Embryonic facial prominence (tissue), 1 donor: Measurements from ENCODE around the gene OSBP2.

ENCODE experiments used
- DNase-seq: peaks from one replicate; pipeline ENCODE4 v3.0.0-alpha.2; 2016; ENCODE audit errors: extremely low spot score

The OSBP2 gene

DNA sequence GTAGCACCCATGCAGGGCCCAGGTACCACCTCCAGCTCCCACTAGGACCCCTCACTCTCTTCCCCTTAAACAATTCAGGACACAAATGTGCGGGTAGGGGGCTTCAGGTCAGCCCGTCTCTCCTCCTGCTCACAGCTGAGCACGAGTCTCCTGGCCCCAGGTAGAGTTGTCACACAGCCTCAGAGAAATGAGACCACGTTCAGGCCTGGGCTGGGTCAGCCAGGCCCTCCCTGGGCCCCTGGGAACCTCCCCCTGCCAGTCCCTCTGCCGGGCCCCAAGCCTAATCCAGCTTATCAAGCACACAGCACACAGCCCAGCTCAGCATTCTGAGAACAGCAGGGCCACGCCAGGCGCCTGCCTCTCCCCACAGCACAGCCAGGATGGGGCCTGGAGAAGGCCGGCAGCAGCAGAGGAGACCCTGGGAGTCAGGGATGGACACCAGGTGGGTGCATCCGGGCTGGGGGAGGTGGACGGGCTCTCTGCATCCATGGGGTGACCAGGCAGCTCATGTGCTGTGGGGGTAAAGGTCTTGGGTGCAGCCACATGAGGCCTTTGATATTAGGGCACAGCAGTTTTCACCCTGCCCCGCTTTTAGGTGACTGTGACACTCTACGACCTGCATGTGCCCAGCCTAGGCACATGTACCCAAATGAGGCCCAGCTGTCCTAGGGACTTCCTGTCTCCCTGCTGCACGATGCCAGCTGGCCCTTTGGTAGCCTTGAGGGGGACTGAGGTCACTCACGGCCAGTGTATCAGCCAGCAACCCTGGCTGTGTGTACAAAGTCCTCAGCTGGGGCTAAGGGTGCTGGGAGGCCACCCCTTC lies 186.9 kb downstream of the OSBP2 start:
- no peak for DNase-seq

DNA sequence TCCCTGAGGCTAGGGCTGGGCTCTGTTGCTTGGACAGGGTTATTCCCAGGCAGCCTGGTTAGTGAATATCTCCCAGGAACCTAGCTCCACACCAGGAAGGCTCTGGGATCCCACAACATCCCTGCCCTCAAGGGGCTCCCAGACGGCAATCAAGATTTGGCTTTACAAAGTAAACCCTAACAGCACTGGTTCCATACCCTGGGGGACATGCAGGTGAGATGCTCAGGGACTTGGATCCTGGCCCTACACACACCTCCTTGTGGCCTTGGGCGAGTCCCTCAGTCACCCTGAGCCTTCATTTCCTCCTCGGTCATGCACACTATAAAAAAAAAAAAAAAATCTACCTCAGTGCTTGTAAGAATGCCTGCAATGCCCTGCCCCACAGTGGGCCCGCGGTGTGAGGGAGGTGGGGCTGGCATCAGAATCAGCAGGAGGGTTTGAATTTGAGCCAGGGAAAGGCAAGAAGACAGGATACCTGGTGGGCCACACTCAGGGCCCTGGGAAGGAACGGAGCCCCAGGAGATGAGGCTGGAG lies 187.6 kb downstream of the OSBP2 start:
- DNase-seq, result no peak

DNA sequence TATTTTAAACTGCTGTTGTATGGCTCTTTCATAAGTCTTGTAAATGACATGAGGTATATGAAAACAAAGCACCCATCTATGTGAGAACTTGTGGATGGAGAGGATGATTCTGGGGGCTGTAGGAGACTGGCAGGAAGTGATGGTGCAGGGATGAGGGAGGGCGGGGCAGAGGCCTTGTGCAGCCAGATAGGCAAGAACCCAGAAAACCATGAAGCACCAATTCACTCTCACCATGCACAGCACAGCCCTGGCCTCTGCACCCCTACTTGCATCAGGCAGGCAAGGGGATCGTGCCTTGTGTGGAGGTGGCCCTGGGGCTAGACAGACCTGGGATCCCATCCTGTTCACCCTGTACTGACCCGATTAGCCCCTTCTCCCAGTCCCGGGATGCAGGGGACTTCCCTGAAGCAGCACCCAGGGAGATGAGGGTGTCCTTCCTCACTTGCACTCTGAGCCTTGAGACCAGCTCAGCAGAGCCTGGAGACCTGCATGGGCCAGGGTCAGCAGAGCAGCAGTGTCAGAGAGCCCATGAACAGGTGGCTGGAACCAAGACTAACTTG lies 188.4 kb downstream of the OSBP2 start:
- no peak for DNase-seq

DNA sequence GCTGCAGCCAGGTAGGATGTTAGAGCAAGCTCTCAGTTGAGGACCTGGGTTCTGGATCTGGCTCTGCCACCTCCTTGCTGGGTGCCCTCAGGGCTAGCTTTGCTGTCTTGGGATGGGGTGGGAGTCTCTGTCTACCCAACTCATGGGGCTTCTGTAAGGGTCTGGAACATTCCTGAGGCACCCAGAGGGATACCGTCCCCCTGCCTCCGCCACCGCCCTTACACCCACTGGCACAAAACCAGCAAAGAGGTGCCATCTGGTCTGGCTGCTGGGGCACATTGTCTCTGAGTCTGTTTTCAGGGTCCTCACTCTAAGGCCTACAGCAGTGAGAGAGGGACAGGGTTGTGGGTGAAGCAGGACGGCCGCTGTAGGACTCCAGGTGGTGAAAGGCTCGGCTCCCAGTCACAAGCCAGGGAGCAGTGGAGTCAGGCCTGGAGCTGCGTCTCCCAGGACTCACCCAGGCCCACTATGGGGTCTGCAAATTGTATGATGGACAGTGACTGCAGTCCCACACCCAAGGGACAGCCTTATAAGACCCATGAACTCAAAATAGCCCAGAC lies 189.0 kb downstream of the OSBP2 start:
- no peak for DNase-seq

DNA sequence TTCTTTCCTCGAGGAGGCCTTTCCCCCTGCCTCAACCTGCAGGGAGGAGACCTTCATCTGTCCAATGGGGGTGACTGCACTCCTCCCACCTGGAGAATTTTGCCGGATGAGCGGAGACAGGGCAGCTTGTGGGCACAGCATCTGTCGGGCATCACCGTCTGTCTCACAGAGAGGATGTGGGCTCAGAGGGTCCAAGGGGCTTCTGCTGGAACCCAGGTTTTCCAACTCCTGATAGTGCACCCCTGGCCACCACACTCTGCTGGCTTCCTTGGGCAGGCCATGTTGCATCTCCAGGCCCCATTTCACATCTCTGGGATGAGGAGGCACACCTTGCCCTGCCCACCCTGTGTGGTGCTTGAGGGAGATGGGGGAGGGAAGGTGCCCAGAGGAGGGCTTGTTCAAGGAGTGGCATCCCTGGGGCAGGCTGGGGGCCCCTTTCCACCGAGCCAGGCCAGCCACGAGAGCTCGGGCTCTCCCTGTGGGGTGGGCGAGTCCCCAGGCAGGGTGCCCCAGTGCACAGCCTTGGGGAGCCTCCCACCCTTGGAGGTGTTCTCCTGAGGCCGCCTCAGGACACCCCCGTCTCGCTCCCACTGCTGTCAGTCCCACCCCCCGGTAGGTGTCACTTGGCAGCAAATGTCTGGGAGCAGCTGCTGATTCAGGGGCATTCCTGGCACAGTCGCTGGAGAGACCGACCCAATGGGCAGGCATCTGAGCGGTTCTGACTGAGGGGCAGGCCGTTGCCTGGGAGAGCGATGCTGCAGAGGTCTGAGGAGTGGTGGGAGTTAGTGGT lies 189.7 kb downstream of the OSBP2 start:
- no peak for DNase-seq

DNA sequence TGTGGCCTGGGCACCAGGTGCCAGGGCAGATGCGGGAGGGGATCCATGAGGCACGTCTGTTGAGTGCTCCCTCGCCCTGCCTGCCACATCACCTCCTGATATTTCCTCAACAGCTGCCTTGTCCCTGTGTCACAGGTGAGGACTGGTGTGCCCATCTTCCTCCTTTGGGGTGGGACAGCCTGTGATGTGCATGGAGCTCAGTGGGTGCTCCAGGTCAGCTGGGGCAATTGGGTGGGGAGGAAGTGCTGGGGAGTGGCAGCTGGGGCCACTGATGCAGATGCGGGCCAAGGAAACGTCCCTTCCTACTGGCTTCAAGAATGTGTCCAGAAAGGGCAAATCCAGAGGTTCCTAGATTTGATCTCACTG lies 190.3 kb downstream of the OSBP2 start:
- no peak for DNase-seq

DNA sequence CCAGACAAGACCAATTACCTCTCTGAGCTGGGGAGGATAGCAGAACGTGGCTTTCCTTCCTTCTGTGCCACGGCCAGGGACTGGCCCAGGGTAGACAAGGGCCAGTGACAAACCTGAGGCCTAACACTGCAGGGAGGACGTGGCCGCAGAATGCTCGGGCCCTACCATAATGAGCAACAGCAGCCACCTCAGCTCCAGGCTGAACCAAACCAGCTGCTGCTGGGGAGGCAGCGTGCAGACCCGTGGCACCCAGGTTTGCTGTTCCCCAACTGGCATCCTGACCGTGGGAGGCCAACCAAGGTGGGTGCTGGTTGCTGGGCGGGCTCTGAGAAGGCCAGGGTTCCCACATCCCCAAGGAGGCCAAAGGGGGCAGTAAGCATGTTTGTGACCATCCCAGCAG lies 190.9 kb downstream of the OSBP2 start:
- DNase-seq, result no peak

DNA sequence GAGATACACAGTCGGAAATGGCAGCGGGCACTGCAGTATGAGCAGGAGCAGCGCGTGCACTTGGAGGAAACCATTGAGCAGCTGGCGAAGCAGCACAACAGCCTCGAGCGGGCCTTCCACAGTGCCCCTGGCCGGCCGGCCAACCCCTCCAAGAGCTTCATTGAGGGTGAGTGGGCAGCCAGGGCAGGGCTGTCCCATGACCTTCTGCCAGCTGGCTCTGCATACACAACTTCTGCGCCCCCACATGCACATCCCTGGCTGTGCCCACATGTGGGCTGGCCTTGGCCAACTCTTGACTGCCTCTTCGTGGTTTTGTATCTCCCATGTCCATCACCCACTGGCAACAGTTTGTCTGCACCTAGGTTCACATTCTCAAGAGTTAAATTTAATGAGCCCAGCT lies 192.8 kb downstream of the OSBP2 start:
- no peak for DNase-seq

DNA sequence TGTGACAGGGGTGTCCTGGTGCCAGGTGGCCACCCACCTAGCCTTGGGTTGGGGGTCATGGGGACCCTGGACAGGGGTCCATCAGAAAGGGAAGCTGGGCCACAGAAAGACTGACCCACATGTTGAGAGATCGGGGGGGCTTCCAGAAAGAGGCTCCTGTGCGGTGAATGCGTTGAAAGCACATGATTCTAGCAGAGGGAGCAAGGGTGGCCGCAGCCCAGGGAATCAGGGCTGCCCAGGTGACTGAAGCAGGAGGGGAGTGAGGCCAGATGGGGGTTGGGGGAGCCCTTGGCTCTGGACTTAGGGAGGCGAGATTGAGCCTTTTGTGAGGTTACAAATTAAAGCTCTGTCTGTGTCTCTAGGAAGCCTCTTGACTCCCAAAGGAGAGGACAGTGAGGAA lies 193.2 kb downstream of the OSBP2 start:
- DNase-seq, result no peak

DNA sequence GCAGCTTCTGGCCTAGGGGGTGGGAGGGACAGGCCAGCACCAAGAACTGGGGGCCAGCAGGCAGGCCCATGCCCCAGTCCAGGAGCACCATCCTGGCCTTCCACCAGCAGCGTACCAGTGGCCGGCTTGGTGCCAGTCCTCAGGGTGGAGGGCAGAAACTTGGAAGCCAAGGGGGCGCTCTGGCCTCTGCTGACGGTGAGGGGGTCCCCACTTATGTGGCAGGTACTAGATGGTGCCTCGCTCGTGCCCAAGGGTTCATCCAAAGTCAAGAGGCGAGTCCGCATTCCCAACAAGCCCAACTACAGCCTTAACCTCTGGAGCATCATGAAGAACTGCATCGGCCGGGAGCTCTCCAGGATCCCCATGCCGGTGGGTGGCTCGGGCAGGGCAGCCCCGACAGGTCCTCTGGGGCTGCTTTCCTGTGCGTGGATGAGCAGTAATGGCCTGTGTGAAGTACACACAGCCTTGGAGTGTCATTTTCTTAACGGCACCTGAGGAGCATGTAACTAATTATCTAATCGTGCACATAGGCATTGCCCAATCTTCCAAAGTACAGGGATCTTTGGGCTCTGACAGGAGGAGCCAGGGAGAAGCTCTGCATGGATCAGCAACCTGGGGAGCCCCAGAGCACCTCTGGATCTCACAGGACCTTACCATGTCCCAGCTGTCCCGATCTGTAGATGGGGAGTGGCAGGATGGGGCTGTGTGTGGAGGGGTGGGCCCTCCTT lies 194.8 kb downstream of the OSBP2 start:
- no peak for DNase-seq

DNA sequence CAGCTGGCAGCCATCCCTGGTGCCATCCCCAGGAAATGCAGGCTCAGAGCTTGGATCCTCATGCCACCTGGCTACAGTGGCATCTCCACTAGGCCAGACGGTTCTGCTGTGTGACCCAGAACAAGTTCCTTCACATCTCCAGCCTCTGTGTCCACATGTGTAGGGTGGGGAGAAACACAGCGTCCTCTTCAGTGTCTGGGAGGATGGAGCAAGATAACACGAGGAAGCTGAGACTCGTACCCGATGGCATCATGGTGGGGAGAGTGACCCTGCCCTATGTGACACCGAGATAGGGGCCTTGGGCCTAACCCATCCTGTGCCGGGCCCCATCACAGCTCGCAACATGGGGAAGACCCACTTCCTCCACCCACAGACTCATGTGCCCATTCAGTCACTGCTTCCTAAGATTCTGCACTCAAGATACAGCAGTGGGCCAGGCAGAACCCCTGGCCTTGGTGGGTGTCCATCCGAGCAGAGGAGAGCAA lies 195.4 kb downstream of the OSBP2 start:
- DNase-seq, result no peak

DNA sequence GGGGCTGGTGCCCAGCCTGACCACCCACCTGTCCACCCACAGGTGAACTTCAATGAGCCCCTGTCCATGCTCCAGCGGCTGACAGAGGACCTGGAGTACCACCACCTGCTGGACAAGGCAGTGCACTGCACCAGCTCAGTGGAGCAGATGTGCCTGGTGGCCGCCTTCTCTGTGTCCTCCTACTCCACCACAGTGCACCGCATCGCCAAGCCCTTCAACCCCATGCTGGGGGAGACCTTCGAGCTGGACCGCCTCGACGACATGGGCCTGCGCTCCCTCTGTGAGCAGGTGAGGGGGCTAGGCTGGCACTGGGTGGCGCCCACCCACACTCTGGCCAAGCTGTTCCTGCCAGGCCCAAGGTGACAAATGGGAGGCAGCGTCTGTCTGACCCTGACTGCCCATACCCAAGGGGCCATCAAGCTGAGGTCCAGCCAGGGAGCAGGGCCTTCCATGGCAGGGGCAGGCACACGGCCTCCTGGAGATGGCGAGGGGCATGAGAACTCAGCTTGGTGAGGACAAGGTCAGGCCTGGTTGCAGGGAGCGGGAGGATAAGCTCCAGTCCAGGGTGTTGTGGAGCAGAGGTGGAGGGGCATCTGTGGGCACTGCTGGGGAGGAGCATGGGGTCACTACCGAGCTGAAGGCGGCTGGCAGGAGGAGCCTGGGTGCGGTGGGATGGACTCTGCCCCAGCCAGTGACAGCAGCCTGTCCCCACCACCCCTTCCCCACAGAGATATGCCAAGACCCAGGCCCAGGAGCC lies 196.2 kb downstream of the OSBP2 start:
- DNase-seq, result no peak

DNA sequence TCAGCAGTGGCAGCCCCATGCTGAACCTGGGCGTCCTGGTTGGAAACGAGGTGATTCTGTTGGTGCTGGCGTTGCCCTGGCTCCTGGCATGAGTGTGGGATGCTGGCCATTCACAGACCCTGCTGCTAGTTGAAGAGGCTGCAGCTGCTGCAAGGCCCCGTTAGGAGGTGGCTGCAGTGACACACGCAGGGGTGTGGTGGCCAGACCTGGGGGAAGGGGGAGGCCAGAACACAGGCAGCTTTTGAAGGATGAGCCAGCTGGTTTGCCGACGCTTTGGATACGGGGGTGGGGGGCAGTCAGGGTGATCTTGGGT lies 196.7 kb downstream of the OSBP2 start:
- DNase-seq, result no peak

DNA sequence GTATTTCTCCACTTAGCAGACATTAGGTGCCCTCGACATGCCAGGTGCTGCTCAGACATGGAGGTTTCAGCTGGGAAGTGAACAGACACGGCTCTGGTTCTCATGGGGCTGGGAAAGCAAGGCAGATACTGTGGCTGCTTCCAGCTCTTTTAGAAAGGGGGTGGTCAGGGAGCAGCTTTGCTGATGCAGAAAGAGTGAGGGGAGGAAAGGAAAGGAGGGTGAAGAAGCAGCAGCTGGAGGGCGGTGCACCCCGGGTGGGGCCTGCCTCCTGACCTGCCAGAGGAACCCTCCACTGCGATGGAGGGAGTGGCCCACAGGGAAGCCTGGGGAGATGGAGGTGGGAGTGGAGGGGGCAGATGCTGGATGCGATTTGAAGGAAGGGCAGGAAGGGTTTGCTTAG lies 197.1 kb downstream of the OSBP2 start:
- no peak for DNase-seq

DNA sequence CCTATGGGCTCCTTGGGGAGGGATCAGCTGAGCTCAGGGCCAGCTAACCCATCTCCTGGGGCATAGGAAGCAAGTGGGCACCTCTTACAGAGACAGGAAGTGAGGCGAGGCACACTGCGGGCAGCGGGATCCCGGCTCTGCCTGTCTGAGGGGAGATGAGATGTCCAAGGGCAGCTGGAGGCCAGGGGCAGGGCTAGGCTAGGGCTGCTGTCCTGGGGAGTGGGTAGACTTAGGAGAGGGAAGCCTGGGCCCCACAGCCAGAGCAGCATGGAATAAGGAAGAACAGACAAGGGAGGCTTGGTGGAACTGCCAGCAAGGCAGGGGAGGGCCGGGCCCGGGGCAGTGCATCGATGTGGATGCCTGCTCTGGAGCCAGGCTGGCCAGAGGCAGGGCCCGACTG lies 197.6 kb downstream of the OSBP2 start:
- no peak for DNase-seq

DNA sequence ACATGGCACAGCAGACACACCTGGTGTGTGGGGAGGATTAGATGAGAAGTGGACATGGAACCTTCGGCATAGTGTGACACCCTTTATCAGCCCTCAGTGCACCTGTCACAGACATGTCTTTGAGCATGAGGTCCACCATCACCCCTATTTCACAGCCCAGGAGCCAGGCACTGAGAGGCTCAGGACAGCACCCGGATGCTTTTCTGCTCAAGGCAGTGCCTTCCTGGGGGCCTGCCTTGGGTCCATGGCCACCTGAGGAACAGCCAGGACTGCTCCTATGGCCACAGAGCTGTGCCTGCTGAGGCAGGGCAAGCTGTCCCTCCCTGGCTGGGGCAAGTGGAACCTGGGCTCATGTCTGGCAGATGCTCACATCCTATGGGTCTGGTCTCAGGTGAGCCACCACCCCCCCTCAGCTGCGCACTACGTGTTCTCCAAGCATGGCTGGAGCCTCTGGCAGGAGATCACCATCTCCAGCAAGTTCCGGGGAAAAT lies 198.1 kb downstream of the OSBP2 start:
- no peak for DNase-seq

DNA sequence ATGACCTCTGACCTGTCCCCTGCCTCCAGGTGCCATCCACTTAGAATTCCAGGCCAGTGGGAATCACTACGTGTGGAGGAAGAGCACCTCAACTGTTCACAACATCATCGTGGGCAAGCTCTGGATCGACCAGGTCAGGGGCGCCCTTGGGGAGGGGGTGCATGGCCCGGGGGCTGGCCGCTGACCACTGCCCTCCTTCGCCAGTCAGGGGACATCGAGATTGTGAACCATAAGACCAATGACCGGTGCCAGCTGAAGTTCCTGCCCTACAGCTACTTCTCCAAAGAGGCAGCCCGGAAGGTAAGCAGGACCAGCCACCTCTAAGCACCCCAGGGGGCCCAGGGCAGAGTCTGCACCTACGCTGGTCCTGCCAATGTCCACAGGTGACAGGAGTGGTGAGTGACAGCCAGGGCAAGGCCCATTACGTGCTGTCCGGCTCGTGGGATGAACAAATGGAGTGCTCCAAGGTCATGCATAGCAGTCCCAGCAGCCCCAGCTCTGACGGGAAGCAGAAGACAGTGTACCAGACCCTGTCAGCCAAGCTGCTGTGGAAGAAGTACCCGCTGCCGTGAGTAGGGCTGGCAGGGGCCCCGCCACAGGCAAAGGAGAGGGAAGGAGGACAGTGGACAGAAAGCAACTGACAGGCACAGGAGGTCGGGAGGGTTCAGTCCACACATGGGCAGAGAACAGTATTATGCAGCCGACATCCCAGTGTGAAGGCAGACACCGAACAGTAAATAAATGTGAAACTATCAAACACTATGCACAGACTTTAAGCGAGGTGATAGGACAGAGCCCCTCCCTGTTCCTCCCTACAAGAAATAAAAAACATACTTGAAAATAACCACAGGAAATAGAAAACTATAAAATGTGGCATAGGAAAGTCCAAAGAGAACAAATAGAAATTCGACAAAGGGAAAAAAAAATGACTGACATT lies 199.0 kb downstream of the OSBP2 start:
- no peak for DNase-seq

DNA sequence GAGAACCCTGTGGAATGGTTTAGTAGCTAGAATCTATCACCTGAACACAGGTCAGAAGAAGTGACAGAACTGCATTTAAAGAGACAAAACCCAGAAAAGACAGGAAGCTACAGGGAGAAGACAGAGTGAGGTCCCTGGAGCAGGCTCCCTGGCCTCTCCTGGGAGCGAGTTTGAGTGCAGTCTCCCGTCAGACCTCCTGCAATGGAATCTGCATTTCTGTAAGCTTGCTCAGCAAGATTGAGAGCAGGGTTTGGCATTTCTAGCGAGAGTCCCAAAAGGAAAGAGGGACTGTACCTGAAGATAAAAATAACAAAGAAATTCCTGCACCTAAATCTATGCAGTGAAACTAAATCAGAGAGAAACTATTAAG lies 199.7 kb downstream of the OSBP2 start:
- no peak for DNase-seq

DNA sequence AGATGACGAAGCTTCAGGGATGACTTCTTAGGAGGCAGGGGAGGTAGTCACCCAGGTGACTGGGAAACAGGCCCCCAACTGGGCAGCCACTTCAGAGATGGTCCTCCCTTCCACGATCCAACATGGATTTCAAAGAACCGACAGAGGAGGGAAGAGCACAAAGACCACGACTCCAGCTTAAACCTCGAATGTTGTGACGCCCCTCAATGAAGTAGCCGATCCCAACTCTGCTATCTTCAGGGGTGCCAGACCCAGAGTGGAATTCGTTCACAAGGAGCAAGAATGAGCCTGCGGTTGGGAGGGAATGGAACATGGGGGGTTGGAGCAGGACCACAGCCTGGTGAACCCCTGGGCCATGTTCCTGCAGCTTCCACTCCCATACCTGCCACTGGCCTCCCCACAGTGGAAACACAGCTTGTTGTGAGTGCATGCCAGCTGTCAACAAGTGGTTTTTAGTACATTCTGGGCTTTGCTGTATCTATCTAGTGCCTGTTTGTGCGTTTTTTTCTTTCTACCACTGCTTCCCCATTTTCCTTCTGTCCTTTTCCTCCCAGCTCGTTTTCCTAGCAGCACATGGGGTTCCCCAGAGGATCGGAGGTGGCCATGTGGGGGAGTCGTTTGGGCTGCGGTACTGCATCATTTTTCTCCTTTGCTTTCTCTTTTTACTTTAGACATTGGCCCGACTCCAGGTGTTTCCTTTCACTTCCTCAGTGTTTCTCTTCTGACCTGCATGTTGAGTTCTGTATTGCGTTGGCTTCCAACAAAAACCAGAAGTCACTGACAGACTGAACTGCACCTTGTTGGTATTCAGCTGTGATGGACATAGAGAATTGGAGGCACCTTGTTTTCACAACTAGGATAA lies 208.1 kb downstream of the OSBP2 start:
- DNase-seq, result no peak
